Thoracic aorta (tissue), 2 donors: ENCODE results near the gene DUSP9. TPM values are rescaled to one million over a fixed set of nuclear protein-coding genes. Genes with fewer than 3 reads are reported as not detected.
"Not testable (repeated sequence)": the region's sequence is repeated elsewhere in the genome, so short reads cannot be mapped to it uniquely, and the experiment has no call there.

ENCODE experiments used
- ATAC-seq: fragments of 150-250 bp; one replicate; pipeline ENCODE4 v1.8.0; 2017; ENCODE audit warnings: low read depth; ENCODE audit not compliant: insufficient number of reproducible peaks, low FRiP score
- DNase-seq: peaks from one replicate; pipeline ENCODE4 v3.0.0-alpha.2; 2020; ENCODE audit warnings: low spot score
- H3K27ac ChIP-seq, 2 donors: fragments of 200-600 bp; sonication (generic); 1 replicate in 1 of 2; 2 replicates in 1 of 2; pipeline ENCODE4 v1.5.1; 2016; ENCODE audit warnings: mild to moderate bottlenecking in 2 of 2, moderate library complexity in 2 of 2
- H3K27me3 ChIP-seq: fragments of 200-600 bp; sonication (generic); replicated peaks from 2 replicates; pipeline ENCODE4 v1.6.0; 2016; ENCODE audit warnings: mild to moderate bottlenecking; ENCODE audit not compliant: insufficient read depth
- H3K36me3 ChIP-seq: fragments of 200-600 bp; sonication (generic); one replicate; pipeline ENCODE4 v1.5.1; 2016
- H3K4me1 ChIP-seq, 2 donors: fragments of 200-600 bp; sonication (generic); 1 replicate in 1 of 2; 2 replicates in 1 of 2; pipeline versions ENCODE4 v1.5.1 to v1.6.0; 2016; ENCODE audit warnings: low read depth in 2 of 2, mild to moderate bottlenecking in 1 of 2; ENCODE audit not compliant: control insufficient read depth in 1 of 2
- H3K4me3 ChIP-seq: fragments of 200-600 bp; sonication (generic); 2 replicates; pipeline ENCODE4 v1.5.1; 2016; ENCODE audit warnings: mild to moderate bottlenecking
- H3K9me3 ChIP-seq: fragments of 200-600 bp; sonication (generic); 2 replicates; pipeline ENCODE4 v1.5.1; 2016
- CTCF ChIP-seq: fragments of 200-600 bp; sonication (generic); IDR thresholded peaks from one replicate; pipeline ENCODE4 v1.5.1; 2019; ENCODE audit warnings: antibody characterized with exemption
- total RNA-seq, 2 donors: library from RNA; depleted of rRNA; stranded (reverse); fragments of >200 nt; gene quantifications; one replicate each; pipeline versions ENCODE4 v1.1.0 to v1.2.3, GENCODE V29; 2016

DUSP9 gene
- total RNA-seq, 2 donors from 2014 or later, result not detected

GRCh38 chrX:153600921-153601320 is 46.1 kb upstream of the DUSP9 start:
- peaks cover 0 to 17% of the 10 kb centered on the region in 2 donors for H3K4me1 ChIP-seq
- no peaks in the 10 kb centered on the region for H3K9me3 ChIP-seq
- no peaks in the 10 kb centered on the region for H3K36me3 ChIP-seq
- H3K27ac ChIP-seq, result no peak overlapping the region
- no peak for DNase-seq
- H3K27me3 ChIP-seq, result no peaks in the 10 kb centered on the region
- H3K4me3 ChIP-seq, result no peak overlapping the region
- no peak for TF ChIP-seq CTCF
- ATAC-seq, result no peak

DNA sequence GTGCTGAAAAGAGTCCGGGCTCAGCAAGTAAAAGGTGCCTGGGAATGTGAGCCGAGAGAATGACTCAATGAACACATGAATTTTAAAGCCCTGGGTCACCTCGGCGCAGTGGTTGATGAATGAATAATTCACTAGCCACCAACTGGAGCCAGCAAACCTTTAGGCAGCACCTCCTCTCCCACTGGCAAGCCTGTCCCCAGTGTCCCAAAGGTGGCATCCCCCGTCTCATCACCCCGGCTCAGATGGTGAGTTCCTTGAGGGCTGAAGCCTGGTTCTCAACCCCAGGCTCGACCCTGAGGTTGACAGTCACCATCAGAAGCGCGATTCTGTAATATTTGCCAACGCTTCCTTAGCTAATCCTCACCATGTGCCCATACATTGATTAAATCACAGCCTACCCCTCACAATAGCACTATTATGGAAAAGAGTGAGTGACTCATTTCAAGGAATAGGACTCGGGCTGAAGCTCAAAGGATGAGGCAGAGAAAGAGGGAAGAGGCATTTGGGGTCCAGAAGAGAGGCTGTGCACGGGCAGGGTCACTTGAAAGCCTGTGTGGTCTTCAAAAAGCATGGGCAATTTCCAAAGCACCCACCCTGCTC is 45.4 kb upstream of the DUSP9 start:
- TF ChIP-seq CTCF, result no peak
- no peaks in the 10 kb centered on the region for H3K27me3 ChIP-seq
- no peak overlapping the region for H3K4me3 ChIP-seq
- DNase-seq (no peak), ATAC-seq (no peak)
- H3K4me1 ChIP-seq, result peaks cover 0 to 17% of the 10 kb centered on the region in 2 donors
- no peaks in the 10 kb centered on the region for H3K9me3 ChIP-seq
- H3K36me3 ChIP-seq, result no peaks in the 10 kb centered on the region
- no peak overlapping the region for H3K27ac ChIP-seq

DNA sequence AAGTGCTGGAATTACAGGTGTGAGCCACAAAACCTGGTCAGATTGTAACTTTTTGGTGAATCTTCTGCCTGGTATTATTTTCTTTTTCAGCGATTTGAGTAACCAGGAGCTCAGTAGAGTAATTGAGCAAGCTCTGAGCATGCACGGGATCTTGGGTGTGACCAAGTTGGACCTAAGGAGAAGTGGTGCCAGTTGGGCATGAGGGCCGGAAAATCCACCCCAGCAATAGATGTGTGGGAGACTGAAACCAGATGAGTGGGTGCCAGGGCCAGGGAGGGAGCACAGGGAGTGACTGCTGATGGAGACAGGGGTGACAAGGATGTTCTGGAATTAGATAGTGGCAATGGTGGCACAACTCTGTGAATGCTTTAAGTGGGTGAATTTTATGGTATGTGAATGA is 44.4 kb upstream of the DUSP9 start:
- DNase-seq (no peak), ATAC-seq (no peak)
- no peak for TF ChIP-seq CTCF
- H3K36me3 ChIP-seq, result no peaks in the 10 kb centered on the region
- no peaks in the 10 kb centered on the region for H3K27me3 ChIP-seq
- H3K4me3 ChIP-seq, result no peak overlapping the region
- H3K9me3 ChIP-seq, result no peaks in the 10 kb centered on the region
- H3K4me1 ChIP-seq, result peaks cover 0 to 16% of the 10 kb centered on the region in 2 donors
- no peak overlapping the region for H3K27ac ChIP-seq

- H3K27ac ChIP-seq, result no peak overlapping the region
- no peak for TF ChIP-seq CTCF
- no peaks in the 10 kb centered on the region for H3K36me3 ChIP-seq
- H3K4me1 ChIP-seq, result peaks cover 0 to 10% of the 10 kb centered on the region in 2 donors
- H3K9me3 ChIP-seq, result no peaks in the 10 kb centered on the region
- H3K4me3 ChIP-seq, result no peak overlapping the region
- DNase-seq, result no peak
- no peak for ATAC-seq
- no peaks in the 10 kb centered on the region for H3K27me3 ChIP-seq
Measured at GRCh38 chrX:153603131-153603656, 43.8 kb upstream of the DUSP9 start.

DNA sequence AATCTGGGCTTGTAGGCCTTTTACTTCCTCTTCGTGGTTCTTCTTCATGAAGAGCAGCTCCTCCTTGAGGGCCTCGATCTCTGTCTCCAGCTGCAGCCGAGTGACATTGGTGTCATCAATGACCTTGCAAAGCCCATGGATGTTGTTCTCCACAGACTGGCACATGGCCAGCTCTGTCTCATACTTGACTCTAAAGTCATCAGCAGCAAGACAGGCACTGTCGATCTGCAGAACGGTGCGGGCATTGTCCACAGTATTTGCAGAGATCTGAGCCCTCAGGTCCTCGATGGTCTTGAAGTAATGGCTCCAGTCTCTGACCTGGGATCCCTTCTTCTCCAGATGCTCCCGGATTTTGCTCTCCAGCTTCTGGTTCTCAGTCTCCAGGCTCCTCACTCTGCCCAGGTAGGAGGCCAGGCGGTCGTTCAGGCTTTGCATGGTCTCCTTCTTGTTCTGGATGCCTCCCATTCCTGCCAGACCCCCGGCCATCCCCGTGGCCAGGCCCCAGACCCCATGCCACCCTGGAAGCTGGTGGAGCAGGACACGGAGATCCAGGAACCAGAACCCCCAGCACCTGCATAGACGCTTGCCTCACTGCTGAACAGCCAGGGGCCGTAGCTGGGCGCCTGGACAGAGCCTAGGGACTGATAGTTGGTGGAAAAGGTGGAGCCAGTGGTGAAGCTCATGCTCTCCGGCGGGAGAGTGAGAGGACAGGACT is 42.2 kb upstream of the DUSP9 start:
- DNase-seq, H3K27me3 ChIP-seq, H3K4me3 ChIP-seq, H3K27ac ChIP-seq, H3K4me1 ChIP-seq, ATAC-seq, H3K36me3 ChIP-seq, H3K9me3 ChIP-seq: not testable (repeated sequence)
